GM18861 (cell line): ENCODE measurements around the gene RARG.
"Not testable (repeated sequence)": the region's sequence is repeated elsewhere in the genome, so short reads cannot be mapped to it uniquely, and the experiment has no call there.

Experiments
- ATAC-seq: cut with Tn5 transposase; IDR thresholded peaks from one replicate; pipeline ENCODE4 v1.9.1; 2021; ENCODE audit not compliant: unreplicated experiment

The RARG gene

GRCh38 chr12:53173085-53173715, 58.8 kb downstream of the RARG start:
- ATAC-seq = no peak

GRCh38 chr12:53172352-53172751, 59.7 kb downstream of the RARG start:
- no peak for ATAC-seq

- ATAC-seq = no peak
Measured at GRCh38 chr12:53171725-53172329, 60.2 kb downstream of the RARG start.

GRCh38 chr12:53170876-53171724, 60.9 kb downstream of the RARG start:
- ATAC-seq = no peak

GRCh38 chr12:53170215-53170614, 61.8 kb downstream of the RARG start:
- no peak for ATAC-seq

- no peak for ATAC-seq
Measured at GRCh38 chr12:53169644-53170043, 62.4 kb downstream of the RARG start.

- no peak for ATAC-seq
Measured at GRCh38 chr12:53166837-53167236, 65.2 kb downstream of the RARG start.

GRCh38 chr12:53163008-53163407, 69.0 kb downstream of the RARG start:
- not testable (repeated sequence) for ATAC-seq

GRCh38 chr12:53161119-53161911, 70.7 kb downstream of the RARG start:
- no peak for ATAC-seq

- ATAC-seq = no peak
Measured at GRCh38 chr12:53160673-53161072, 71.3 kb downstream of the RARG start.
